GM18907 (cell line): ENCODE results near the gene MSX2.

Experiments used
- ATAC-seq: cut with Tn5 transposase; IDR thresholded peaks from one replicate; pipeline ENCODE4 v1.9.1; 2021; ENCODE audit warnings: mild to moderate bottlenecking, moderate library complexity; ENCODE audit not compliant: unreplicated experiment

The MSX2 gene

GRCh38 chr5:174718880-174719610, 5.3 kb upstream of the MSX2 start:
- ATAC-seq = no peak

- no peak for ATAC-seq
Measured at GRCh38 chr5:174719793-174720611, 4.4 kb upstream of the MSX2 start.

- no peak for ATAC-seq
Measured at GRCh38 chr5:174720612-174721529, 3.5 kb upstream of the MSX2 start.

- ATAC-seq = no peak
Measured at GRCh38 chr5:174721530-174722432, 2.6 kb upstream of the MSX2 start.

GRCh38 chr5:174722500-174722899, 1.9 kb upstream of the MSX2 start:
- ATAC-seq = no peak

GRCh38 chr5:174723315-174723978, 935 bp upstream of the MSX2 start:
- no peak for ATAC-seq

GRCh38 chr5:174723979-174724483, 351 bp upstream of the MSX2 start:
- ATAC-seq = no peak

GRCh38 chr5:174725261-174725990, 1.0 kb downstream of the MSX2 start:
- ATAC-seq = no peak

GRCh38 chr5:174725991-174726601, 1.7 kb downstream of the MSX2 start:
- ATAC-seq = no peak

GRCh38 chr5:174726916-174727793, 2.8 kb downstream of the MSX2 start:
- ATAC-seq = no peak

GRCh38 chr5:174727794-174728680, 3.7 kb downstream of the MSX2 start:
- ATAC-seq = no peak

GRCh38 chr5:174729075-174729680, 4.8 kb downstream of the MSX2 start:
- no peak for ATAC-seq

GRCh38 chr5:174731214-174732035, 7.0 kb downstream of the MSX2 start:
- no peak for ATAC-seq

GRCh38 chr5:174732036-174733020, 7.9 kb downstream of the MSX2 start:
- no peak for ATAC-seq
